DMS79 treated with DMSO at 0.1 percent for 48 hours (cell line): ENCODE data around the gene SYTL5.

Experiments
- DNase-seq: peaks from one replicate; lab custom pipeline; 2025; lab: John Stamatoyannopoulos, UW

SYTL5 gene

DNA sequence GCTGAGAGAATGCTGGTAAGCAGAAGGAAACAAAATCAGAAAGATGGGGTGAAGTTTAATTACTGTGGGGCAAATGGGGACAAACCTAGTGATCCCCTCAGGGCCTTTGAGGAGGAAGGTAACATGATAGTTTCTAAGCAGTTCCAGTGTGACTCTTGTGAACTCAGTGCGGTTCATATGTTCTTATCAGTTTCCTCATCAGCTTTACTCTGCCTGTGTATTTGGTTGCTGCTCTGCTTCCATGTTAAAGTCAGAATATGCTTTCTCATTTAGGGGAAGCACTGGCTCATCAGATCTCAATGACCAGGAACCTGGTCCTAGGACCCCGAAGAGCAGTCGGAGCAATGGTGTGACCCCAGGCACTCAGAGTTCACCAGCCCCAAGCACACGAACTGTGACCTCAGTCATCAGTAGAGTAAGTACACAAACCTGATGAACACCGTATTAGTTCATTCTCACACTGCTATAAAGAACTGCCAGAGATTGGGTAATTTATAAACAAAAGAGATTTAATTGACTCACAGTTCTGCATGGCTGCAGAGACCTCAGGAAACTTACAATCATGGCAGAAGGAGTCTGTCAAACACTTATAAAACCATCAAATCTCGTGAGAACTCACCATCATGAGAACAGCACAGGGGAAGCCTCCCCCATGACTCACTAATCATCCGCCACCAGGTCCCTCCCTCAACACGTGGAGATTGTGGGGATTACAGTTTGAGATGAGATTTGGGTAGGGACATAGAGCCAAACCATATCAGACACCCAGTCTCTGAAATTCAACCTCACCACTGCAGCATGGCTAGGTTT lies 83.0 kb downstream of the SYTL5 start:
- no peak for DNase-seq

DNA sequence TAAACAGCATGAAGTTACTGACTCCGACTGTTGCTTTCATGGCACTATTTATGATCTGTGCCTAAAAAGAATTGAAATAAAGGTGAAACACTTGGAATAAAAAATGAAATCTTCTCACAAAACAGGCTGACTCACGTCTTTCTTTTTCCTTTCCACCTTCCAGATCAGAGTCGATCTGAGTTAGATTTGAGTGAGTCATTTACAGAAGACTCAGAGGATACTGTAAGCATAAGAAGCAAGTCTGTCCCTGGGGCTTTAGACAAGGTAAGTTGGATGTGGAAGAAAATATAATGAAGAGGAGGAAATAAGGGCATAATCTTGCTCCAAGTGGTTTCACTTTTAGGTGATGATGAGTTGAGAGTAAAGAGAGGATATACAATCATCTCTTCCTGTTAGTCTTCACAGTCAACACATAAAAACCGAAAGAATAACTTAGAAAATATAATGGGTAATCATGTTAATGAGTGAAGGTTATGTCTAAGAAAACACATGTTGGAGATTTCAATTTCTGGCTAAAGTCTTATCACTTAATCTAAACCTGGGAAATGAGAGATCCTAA lies 89.7 kb downstream of the SYTL5 start:
- no peak for DNase-seq

DNA sequence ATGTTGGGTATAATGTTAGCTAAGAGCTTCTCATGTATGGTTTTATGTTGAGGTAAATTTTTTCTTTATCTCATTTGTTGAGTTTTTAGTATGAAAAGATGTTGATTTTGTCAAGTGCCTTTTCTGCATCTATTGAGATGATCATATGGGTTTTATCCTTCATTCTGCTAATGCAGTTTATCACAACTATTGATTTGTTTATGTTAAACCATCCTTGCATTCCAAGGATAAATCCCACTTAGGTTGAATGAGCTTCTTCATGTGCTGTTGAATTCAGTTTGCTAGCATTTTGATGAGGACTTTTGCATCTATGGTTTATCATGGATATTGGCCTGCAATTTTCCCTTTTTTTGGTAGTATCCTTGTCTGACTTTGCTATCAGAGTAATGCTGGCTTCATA lies 93.3 kb downstream of the SYTL5 start:
- DNase-seq, result no peak

DNA sequence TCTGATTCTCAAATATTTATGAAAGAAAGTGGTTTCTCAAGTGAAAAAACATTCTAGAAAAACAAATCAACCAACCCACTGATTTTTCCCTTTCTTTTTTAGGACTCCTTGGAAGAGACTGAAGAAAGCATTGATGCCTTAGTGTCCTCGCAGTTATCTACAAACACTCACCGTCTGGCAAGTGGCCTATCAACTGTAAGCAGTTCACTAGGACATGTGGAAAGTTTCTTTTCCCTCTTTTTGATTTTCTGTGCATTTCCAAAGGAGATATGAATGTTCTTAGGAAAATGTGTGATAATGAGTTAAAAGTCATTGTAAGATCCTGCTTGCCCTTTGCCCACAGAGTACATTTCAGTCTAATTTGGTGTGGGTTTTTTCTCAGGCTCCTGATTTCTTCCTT lies 95.9 kb downstream of the SYTL5 start:
- DNase-seq, result no peak

DNA sequence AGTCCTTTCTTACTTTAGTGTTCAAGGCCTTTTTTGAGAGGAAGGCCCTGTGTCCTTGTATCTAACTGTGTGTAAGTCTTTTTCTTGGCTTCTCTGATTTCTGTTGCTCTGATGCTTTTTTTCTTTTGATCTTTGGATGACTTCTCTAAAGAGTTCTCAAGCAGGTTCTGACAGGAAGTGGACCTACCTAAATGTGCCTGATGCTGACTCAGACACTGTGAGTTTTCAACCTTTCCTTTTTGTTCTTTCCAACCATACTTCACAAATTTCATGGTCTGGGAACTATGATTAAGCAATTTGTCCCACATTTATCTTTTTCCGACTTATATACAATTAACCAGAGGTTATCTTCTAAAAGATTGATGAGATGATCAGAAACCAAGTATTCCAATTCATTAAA lies 96.5 kb downstream of the SYTL5 start:
- DNase-seq, result no peak

DNA sequence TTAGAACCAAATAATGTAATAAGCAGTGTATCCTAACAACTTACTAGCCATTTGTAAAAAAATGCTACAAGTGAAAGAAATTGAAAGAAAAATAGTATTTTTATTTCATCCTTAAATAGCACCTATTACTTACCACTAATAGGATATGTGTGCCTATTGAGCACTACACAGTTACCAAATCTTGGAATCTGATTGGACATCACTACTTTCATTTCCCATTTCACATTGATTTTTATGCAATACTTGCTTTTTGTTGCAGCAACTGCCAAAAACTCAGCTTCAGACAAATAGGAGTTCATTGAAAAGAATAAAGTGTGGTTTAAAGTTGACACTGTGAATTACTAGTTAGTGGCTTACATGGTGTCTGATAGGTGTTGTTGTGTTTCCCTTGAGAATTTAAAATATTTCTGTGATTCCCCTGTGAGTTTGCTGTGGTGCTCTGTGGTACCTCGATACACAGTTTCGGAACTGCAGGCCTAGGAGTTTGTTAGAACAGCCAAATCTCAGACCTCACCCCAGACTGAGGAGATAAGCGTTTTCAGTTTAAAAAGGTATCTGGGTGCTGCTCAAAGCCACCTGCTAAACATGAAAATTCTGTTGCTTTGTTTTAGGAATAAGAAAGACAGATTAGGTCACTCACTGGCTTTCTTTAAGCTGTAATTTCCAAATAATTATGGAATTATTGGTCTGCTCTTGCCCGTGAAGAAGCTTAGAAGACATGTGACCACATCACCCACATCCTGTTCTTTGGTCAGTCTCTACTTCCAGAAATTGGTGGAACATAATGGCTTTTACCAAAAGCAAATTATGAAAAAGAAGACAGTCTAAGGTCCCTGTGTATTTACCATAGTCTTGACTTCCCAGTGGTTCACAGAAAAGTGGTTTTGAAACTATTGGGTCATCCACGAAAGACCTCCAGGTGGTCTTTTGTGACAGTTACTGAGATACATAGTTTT lies 97.8 kb downstream of the SYTL5 start:
- DNase-seq, result no peak

DNA sequence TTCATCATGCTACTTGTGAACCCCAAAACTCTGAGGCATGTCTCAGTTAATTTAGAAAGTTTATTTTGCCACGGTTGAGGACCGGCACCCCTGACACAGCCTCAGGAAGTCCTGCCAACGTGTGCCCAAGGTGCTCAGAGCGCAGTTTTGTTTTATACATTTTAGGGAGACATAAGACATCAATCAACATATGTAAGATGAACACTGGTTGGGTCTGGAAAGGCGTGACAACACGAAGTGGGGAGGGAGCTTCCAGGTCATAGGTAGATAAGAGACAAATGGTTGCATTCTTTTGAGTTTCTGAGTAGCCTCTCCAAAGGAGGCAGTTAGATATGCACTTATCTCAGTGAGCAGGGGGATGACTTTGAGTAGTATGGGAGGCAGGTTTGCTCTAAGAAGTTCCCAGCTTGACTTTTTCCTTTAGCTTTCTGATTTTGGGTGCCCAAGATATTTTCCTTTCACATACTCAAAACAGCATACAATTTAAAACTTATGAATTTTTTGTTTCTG lies 98.9 kb downstream of the SYTL5 start:
- no peak for DNase-seq

DNA sequence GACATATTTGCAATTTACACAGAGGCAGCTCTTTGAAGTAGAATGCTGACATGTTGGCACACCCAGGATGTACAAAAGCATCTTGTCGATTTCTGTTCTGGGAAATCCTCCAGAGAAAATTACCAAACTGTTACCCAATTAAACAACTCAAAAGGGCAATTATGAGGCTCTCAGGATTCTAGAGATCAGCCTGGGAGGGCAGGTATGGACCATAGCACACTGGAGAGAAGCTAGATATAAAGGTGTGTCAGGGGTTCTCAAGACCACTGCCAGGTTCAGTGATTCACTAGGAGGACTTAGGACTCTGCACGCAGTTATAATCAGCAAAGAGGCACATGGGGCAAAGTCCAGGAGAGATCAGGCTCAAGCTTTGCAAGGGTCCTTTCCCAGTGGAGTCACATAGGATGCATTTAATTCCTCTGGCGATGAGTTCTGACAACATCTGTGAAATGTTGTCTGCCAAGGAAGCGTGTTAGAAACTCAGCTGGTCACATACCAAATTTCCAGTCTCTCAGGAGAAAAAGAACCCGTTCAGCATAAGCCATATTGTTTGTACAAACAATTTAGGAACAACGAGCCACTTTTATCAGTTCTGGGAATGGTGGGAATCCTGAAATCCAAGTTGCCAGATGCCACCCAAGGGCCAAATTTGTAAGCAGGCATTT lies 100.8 kb downstream of the SYTL5 start:
- DNase-seq, result no peak

DNA sequence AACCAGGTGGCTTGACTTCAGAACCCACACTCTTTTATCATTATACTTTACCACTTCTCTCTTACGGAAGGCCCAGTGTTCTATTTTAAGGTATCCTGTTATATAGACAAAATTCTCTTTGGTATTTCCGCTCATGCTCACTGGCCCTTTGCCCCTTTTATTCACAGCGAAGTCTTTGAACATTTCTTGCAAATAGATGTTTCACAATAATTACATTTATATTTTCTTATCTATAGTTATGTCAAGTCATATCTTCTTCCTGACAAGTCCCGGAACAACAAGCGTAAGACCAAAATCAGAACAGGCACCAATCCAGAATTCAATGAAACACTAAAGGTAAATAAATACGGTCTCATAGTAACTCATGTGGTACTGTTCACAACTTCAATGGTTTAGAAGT lies 102.0 kb downstream of the SYTL5 start:
- no peak for DNase-seq

DNA sequence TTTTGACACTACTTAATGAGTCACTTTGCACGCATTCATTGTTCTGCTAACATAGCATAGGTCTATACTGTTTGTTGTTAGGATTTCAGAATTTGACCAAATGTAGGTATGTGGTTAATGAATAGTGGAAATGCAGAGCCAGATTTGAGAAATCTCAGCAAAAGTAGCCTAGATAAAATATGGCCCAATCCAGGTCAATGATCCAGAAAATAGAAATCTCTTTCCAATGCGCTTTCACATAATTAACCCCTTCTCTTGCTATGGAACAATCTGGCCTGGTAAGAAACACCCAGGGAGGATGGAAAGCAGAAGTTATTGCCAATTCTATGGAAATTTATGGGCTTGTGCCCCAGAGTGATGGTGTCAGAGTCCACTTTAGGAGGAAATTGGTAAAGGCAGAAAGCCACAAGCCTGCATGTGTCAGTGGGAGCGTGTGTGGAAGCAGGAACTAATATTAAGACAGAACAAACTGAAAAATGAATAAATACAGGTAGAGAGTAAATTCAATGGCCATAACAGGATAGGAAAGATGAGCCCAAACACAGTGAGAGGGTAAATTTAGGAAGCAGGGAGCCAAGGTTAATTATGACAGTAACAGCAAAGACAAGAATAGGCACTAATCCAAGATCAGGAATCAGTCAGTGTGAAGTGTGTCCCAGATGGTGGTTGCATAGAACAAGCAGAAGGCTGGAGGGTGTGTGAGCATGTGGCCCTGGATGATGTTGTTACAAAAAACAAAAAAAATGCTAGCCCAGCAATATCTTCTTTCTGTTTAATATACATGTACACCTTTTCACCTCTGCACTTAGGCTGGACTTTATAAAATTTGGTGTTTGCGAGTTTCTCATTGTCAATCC lies 102.9 kb downstream of the SYTL5 start:
- DNase-seq, result no peak

DNA sequence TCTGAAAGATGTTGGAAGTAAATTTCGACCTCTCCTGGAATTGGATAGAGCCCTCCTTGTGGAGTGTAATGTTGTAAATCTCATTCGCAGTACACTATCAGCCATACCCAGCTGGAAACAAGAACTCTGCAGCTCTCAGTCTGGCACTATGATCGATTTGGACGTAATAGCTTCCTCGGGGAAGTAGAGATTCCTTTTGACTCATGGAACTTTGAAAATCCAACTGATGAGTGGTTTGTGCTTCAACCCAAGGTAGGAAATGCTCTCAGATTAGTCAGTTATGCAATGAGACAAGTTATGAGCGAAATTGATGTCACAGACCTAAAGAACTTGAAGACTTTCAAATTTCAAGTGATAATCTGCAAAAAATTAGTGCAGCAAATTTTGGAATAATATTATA lies 103.9 kb downstream of the SYTL5 start:
- DNase-seq, result no peak

DNA sequence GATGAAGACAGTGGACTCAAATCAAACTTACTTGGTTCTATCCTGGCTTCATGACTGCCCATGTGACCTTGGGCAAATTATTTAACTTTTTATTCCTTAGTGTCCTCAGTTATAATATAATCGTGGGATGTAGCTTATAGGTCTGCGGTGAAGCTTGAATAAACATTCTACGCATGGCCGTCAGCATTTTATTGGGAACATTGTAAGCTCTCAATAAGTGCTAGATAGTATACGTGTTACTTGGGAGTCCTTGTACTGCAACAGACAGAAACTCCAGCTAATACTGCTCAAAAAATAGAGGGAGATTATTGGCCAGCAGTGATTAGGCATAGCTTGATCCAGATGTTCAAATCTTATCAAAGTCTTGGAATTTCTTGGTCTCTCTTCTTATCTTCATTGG lies 104.8 kb downstream of the SYTL5 start:
- DNase-seq, result no peak

DNA sequence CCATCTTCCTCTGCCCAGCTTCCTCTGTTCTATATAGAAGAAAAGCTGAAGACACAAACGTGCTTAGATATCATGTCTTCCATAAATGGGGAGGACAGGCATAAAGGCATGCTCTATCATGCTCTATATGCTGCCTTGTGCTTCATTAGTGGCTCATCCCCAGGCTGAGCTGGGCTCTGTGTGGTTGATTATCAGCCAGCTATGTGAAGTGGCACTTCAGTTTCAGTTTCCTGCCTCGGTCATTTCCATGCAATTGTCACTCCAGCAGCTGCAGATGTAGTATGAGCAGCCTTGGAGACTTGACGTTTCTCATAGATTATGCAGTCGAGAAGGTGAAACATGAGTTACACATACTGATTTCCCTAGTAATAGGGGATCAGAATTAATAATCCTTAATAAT lies 106.2 kb downstream of the SYTL5 start:
- no peak for DNase-seq

DNA sequence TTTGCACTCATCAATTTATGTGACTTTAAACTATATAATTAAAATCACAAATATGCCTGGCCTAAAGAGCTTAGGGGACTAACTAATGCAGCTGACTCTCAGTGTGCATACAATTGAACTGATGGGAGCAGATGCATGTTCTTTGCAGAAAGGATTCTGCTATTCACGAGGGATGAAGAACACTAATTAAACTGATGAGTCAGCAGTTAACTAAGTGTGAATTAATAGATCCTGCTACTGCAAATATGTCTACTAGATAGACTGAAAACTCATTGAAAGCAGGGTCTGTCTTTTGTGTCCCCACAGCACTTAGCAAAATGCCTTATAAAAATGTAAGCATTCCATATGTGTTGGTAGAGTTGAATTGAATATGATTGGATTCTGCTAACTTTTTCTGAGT lies 110.4 kb downstream of the SYTL5 start:
- DNase-seq, result no peak

DNA sequence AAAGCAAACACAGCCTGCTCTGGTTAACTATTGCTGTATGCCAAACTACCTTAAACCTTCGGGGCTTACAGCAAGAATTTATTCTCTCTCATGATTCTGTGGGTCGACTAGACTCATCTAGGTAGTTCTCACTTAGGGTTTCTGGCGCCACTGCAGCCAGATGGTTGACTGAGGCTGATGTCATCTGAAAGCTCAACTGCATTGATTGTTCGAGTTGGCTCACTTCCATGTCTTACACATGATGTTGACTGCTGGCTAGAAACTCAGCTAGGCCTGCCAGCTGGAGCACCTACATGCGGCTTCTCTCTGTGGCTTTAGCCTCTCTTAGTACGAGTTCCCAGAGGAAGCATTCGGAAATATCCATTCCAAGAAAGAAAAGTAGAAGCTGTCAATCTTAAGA lies 111.1 kb downstream of the SYTL5 start:
- no peak for DNase-seq

DNA sequence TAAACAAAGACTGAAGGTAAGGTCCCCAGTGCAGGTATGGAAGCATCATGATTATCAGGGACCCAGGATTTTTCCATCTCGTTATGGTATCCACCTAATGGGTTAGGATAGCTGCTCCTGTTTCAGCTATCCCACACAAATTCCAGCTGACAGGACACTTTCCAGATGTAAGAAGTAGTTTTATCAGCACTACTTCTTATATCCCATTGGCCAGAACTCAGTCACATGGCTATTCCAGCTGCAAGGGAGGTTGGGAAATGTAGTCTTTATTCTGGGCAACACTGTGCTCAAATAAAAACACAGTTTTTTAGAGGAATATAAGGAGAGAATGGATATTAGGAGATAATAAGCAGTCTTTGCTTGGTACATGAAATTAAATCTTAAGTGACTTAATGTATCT lies 117.6 kb downstream of the SYTL5 start:
- no peak for DNase-seq

DNA sequence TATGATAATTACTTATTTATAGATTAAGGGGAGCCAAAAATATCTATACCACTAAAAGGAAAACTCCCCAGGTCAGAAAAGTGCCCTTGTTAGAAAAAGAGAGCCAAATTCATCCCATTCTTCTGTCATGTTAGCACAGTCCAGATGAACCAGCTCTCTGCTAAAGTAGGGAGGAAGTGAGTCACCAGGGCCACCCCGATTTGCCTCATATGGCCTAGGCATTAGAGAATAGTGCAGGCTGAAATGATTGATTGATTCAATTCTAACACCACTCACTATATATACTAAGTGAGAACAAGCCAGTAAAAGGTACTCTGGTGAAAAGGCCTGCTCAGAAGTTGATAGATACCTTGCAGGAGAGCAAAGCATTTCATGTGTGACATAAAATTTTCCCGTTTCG lies 119.8 kb downstream of the SYTL5 start:
- no peak for DNase-seq

DNA sequence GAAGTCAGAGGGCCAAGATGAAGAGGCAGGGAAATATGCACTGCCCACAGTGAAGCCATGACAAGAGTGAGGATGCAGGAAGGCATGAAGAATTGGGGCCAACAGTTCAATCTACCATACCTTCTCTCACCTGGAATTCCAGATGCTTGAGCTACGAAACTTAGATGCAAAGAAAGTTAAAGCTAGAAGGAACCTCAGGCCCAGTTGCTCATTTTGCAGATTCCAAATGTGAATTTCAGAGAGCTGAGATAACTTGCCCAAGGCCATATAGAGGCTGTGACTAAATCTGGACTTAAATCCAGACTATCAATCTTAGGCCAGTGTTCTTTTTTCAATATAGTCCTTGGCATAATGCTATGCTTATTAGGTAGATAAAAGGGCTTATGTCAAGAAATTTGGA lies 121.6 kb downstream of the SYTL5 start:
- DNase-seq, result no peak

DNA sequence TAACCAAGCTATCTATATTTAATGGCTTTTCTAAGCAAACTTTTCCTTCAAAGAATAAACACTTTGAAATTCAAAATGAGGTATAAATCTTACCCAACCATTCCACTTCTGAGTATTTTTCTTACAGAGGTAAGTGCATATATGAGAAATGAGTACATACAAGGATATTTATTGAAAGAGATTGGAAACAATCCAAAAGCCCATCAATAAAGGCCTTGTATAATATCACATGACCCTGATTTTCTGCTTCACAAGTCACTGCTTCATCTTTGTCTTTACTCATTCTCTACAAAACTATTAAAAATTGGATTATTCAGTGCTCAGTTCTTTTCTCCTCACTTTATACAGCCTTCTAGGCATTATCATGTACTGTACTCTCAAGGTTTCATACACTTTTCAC lies 123.0 kb downstream of the SYTL5 start:
- no peak for DNase-seq

DNA sequence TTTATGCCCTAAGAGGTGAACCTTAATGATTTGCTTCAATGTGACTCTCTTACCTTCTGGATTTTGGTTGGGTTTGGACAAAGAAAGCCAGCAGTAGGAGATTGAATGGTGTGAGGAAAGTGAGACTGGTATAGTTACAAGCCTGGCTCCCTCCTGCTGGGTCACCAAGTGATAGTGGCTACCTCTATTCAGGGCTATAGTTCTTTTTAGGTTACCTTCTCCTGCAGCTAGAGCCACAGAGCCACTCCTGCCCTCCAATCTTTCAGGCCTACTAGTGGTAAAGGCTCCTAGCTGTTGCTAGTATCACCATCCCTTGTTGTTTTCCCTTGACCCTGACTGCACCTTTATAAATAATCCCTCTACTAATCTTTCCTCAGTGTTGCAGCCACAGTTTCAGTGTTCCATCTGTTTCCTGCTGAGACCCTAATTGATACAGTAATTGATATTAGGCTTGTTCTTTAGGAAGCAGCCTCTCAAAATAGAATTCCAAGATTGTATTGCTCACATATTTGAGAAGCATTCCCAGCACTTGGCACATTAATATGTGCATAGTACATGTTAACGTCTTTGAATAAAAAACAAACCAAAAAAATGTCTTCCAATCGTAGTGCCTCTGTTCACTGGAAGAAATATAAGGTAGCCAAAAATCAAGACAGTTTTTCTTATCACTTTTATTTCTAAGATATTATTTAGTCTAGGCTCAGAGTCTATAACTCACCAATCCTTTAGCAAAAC lies 132.0 kb downstream of the SYTL5 start:
- no peak for DNase-seq

DNA sequence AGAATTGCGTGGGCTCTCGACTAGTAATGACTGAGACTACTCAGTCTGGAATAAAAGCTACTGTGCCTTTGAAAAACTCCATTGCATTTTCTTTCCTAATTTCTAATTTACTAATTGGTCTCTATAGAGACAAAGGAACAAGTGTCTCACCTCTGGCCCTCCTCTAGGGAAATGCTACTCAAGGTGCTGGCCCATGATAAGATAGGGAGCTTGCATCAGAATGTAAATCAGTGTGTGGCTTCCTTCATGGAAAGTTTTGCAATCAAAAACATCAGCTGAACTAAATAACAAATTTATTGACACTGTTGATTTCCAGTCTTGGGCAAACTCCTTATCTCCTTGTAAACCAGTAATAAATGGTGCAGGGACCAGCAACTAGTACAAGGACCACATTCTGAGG lies 132.5 kb downstream of the SYTL5 start:
- no peak for DNase-seq
